H9 (cell line): ENCODE measurements around the gene DPYSL5. TPM values are rescaled to one million over a fixed set of nuclear protein-coding genes. Genes with fewer than 3 reads are reported as not detected.

ENCODE experiments used
- DNase-seq: peaks from one replicate; pipeline ENCODE4 v3.0.0-alpha.2; 2017
- H2AFZ ChIP-seq: one replicate; pipeline ENCODE4 v1.6.1; 2013; ENCODE audit warnings: mild to moderate bottlenecking, low read length, control low read depth, moderate library complexity
- H2AK5ac ChIP-seq: 2 replicates; pipeline ENCODE4 v1.6.1; 2013; ENCODE audit warnings: low read length, control low read depth, mixed read lengths; ENCODE audit not compliant: insufficient read length
- H2BK120ac ChIP-seq: one replicate; pipeline ENCODE4 v1.6.1; 2013; ENCODE audit warnings: low read depth, mild to moderate bottlenecking, low read length, control low read depth, inconsistent platforms; ENCODE audit not compliant: poor library complexity, severe bottlenecking
- H2BK12ac ChIP-seq: 2 replicates; pipeline ENCODE4 v1.6.1; 2013; ENCODE audit warnings: low read length, control low read depth, mixed read lengths, low read depth; ENCODE audit not compliant: insufficient read length
- H2BK15ac ChIP-seq: 2 replicates; pipeline ENCODE4 v1.6.1; 2013; ENCODE audit warnings: low read depth, low read length, control low read depth
- H2BK20ac ChIP-seq: one replicate; pipeline ENCODE4 v1.6.1; 2013; ENCODE audit warnings: low read depth, mild to moderate bottlenecking, low read length, control low read depth, inconsistent platforms; ENCODE audit not compliant: poor library complexity, severe bottlenecking
- H2BK5ac ChIP-seq: 2 replicates; pipeline ENCODE4 v1.6.1; 2013; ENCODE audit warnings: low read length, control low read depth, mixed read lengths; ENCODE audit not compliant: insufficient read length
- H3K14ac ChIP-seq: 2 replicates; pipeline ENCODE4 v1.6.1; 2013; ENCODE audit warnings: low read length, control low read depth; ENCODE audit not compliant: insufficient read depth
- H3K18ac ChIP-seq: 2 replicates; pipeline ENCODE4 v1.6.1; 2013; ENCODE audit warnings: low read depth, mild to moderate bottlenecking, mixed read lengths, low read length, control low read depth; ENCODE audit not compliant: insufficient read length
- H3K23ac ChIP-seq: 2 replicates; pipeline ENCODE4 v1.6.1; 2013; ENCODE audit warnings: low read length, control low read depth, mixed read lengths, low read depth; ENCODE audit not compliant: insufficient read length
- H3K23me2 ChIP-seq: 2 replicates; pipeline ENCODE4 v1.6.1; 2013; ENCODE audit warnings: low read depth, mild to moderate bottlenecking, mixed read lengths, low read length, control low read depth; ENCODE audit not compliant: insufficient read length, poor library complexity, severe bottlenecking
- H3K27ac ChIP-seq: 2 replicates; pipeline ENCODE4 v1.5.1; 2013; ENCODE audit warnings: low read length, control low read depth, mixed read lengths, low read depth; ENCODE audit not compliant: insufficient read length
- H3K27me3 ChIP-seq: 2 replicates; pipeline ENCODE4 v1.6.1; 2013; ENCODE audit warnings: low read length, control low read depth, inconsistent platforms; ENCODE audit not compliant: insufficient read depth
- H3K4ac ChIP-seq: 2 replicates; pipeline ENCODE4 v1.6.1; 2013; ENCODE audit warnings: low read depth, mild to moderate bottlenecking, control low read depth, inconsistent platforms, low read length, moderate library complexity
- H3K4me1 ChIP-seq: 2 replicates; pipeline ENCODE4 v1.6.1; 2013; ENCODE audit warnings: low read length, control low read depth, inconsistent platforms; ENCODE audit not compliant: insufficient read depth
- H3K4me2 ChIP-seq: 2 replicates; pipeline ENCODE4 v1.6.1; 2013; ENCODE audit warnings: low read length, control low read depth, mixed read lengths; ENCODE audit not compliant: insufficient read length, insufficient read depth
- H3K56ac ChIP-seq: 2 replicates; pipeline ENCODE4 v1.6.1; 2013; ENCODE audit warnings: low read depth, mild to moderate bottlenecking, mixed read lengths, low read length, control low read depth; ENCODE audit not compliant: insufficient read length
- H3K79me1 ChIP-seq: 2 replicates; pipeline ENCODE4 v1.6.1; 2013; ENCODE audit warnings: low read depth, mild to moderate bottlenecking, moderate library complexity, low read length, control low read depth, inconsistent platforms; ENCODE audit not compliant: insufficient read depth, poor library complexity, severe bottlenecking
- H3K79me2 ChIP-seq: 2 replicates; pipeline ENCODE4 v1.6.1; 2013; ENCODE audit warnings: low read length, control low read depth, inconsistent platforms; ENCODE audit not compliant: insufficient read depth
- H3K9ac ChIP-seq: 2 replicates; pipeline ENCODE4 v1.6.1; 2013; ENCODE audit warnings: low read length, control low read depth, mixed read lengths; ENCODE audit not compliant: insufficient read length; ENCODE audit errors: extremely low read depth
- H3K9me3 ChIP-seq: one replicate; pipeline ENCODE4 v1.6.1; 2013; ENCODE audit warnings: low read depth, low read length, inconsistent platforms; ENCODE audit not compliant: control insufficient read depth
- H3T11ph ChIP-seq: one replicate; pipeline ENCODE4 v1.6.1; 2013; ENCODE audit warnings: mild to moderate bottlenecking, low read length, control low read depth, inconsistent platforms
- H4K20me1 ChIP-seq: one replicate; pipeline ENCODE4 v1.6.1; 2013; ENCODE audit not compliant: control insufficient read depth, insufficient read length, insufficient read depth
- H4K5ac ChIP-seq: 2 replicates; pipeline ENCODE4 v1.6.1; 2013; ENCODE audit warnings: low read depth, mild to moderate bottlenecking, mixed read lengths, low read length, control low read depth; ENCODE audit not compliant: insufficient read length
- H4K8ac ChIP-seq: replicated peaks from 2 replicates; pipeline ENCODE4 v1.6.1; 2013; ENCODE audit warnings: low read length, control low read depth, mixed read lengths, low read depth; ENCODE audit not compliant: insufficient read length
- H4K91ac ChIP-seq: 2 replicates; pipeline ENCODE4 v1.6.1; 2013; ENCODE audit warnings: low read depth, mild to moderate bottlenecking, moderate library complexity, mixed read lengths, low read length, control low read depth; ENCODE audit not compliant: insufficient read length
- H3K27ac Mint-ChIP-seq, 3 experiments: 2 replicates in 2 of 3; 3 replicates in 1 of 3; pipeline ENCODE4 v1.8.0; 2020 to 2021; ENCODE audit warnings: mixed read lengths in 3 of 3, mild to moderate bottlenecking in 1 of 3, moderate library complexity in 1 of 3
- H3K27me3 Mint-ChIP-seq: 2 replicates; pipeline ENCODE4 v1.8.0; 2021; ENCODE audit warnings: low read depth, mild to moderate bottlenecking, moderate library complexity, mixed read lengths
- H3K36me3 Mint-ChIP-seq, 3 experiments: 2 replicates in 2 of 3; 3 replicates in 1 of 3; pipeline ENCODE4 v1.8.0; 2020 to 2021; ENCODE audit warnings: low read depth in 3 of 3, mixed read lengths in 3 of 3; ENCODE audit not compliant: insufficient read depth in 1 of 3
- H3K4me1 Mint-ChIP-seq, 2 experiments: 2 replicates each; pipeline ENCODE4 v1.8.0; 2020; ENCODE audit warnings: mixed read lengths in 2 of 2
- H3K4me3 Mint-ChIP-seq, 2 experiments: 2 replicates in 1 of 2; 3 replicates in 1 of 2; pipeline ENCODE4 v1.8.0; 2020 to 2021; ENCODE audit warnings: mild to moderate bottlenecking in 2 of 2, mixed read lengths in 2 of 2, moderate library complexity in 1 of 2
- H3K9me3 Mint-ChIP-seq, 2 experiments: 2 replicates in 1 of 2; 3 replicates in 1 of 2; pipeline ENCODE4 v1.8.0; 2020; ENCODE audit warnings: mild to moderate bottlenecking in 2 of 2, mixed read lengths in 2 of 2, moderate library complexity in 1 of 2
- CTCF ChIP-seq: fragments of 200-600 bp; sonication (generic); conservative IDR thresholded peaks from 3 replicates; pipeline ENCODE4 v1.8.0; 2021; ENCODE audit warnings: antibody characterized with exemption, mild to moderate bottlenecking
- WGBS: extraction: QIAGEN DNeasy Blood & Tissue Kit; methylation state at CpG from one replicate; pipeline ENCODE4 v1.1.7; 2013; ENCODE audit warnings: missing lambda C conversion rate, low lambda C conversion rate, mixed read lengths; ENCODE audit not compliant: insufficient read length; ENCODE audit errors: extremely low coverage; 5-methylcytosine and 5-hydroxymethylcytosine counted together
- total RNA-seq: library from RNA; stranded (reverse); gene quantifications from 2 replicates; pipeline ENCODE4 v1.2.1, GENCODE V29; 2021

The DPYSL5 gene
- total RNA-seq, 1 experiment from 2014 or later, result 6.4 TPM

- no peaks in the 10 kb centered on the region; the same call in 1 of the 2 replicates for H3K4me1 ChIP-seq
- no peak overlapping the region for H4K5ac ChIP-seq
- no peak overlapping the region for H2BK15ac ChIP-seq
- no peaks in the 10 kb centered on the region for H3K9me3 ChIP-seq
- peaks cover 6% of the 10 kb centered on the region for H3K23me2 ChIP-seq
- TF ChIP-seq CTCF, result no peak
- H4K91ac ChIP-seq, result no peak overlapping the region
- H3K79me1 ChIP-seq, result no peaks in the 10 kb centered on the region
- H3K27ac Mint-ChIP-seq, result no peak overlapping the region
- H3K79me2 ChIP-seq, result no peaks in the 10 kb centered on the region
- H2BK20ac ChIP-seq, result no peak overlapping the region
- H2AFZ ChIP-seq, result no peak overlapping the region
- no peaks in the 10 kb centered on the region for H3K9me3 Mint-ChIP-seq
- H3K9ac ChIP-seq, result no peak overlapping the region
- H3K4ac ChIP-seq, result no peak overlapping the region
- peaks cover 0 to 8% (median 0%) of the 10 kb centered on the region in 3 experiments; a peak in 2 of 7 replicates for H3K36me3 Mint-ChIP-seq
- no peak overlapping the region for H3K4me3 Mint-ChIP-seq
- H4K8ac ChIP-seq, result no peak overlapping the region
- no peak overlapping the region for H2BK12ac ChIP-seq
- H3K14ac ChIP-seq, result no peak overlapping the region
- no peak overlapping the region for H2BK120ac ChIP-seq
- no peak overlapping the region for H2BK5ac ChIP-seq
- peaks cover 22 to 28% of the 10 kb centered on the region in 2 experiments for H3K4me1 Mint-ChIP-seq
- H3K4me2 ChIP-seq, result no peak overlapping the region
- no peak overlapping the region for H3K23ac ChIP-seq
- no peak overlapping the region for H3K56ac ChIP-seq
- no peaks in the 10 kb centered on the region; the same call in 1 of the 2 replicates for H3K27me3 ChIP-seq
- H3K27ac ChIP-seq, result no peak overlapping the region
- no peak overlapping the region for H3K18ac ChIP-seq
- no peak overlapping the region for H2AK5ac ChIP-seq
- DNase-seq, result no peak
- peaks cover 2% of the 10 kb centered on the region for H4K20me1 ChIP-seq
- peaks cover 39% of the 10 kb centered on the region for H3K27me3 Mint-ChIP-seq
- WGBS, result no CpG with 5 or more reads among the region's 3 CpGs
- no peak overlapping the region for H3T11ph ChIP-seq
Observed at GRCh38 chr2:26941486-26941885, 93.6 kb downstream of the DPYSL5 start.
